SK-N-SH (cell line): ENCODE results near the gene AGK. TPM values are rescaled to one million over a fixed set of nuclear protein-coding genes. Genes with fewer than 3 reads are reported as not detected.

Source experiments
- CTCF ChIA-PET: fragments of 300-600, 350-600 bp; formaldehyde crosslinking; extraction: SDS; loops from one replicate; lab custom pipeline; 2021; lab: Yijun Ruan, JAX
- POLR2A ChIA-PET: fragments of 350-600 bp; sonication (Branson Sonifier 250); formaldehyde crosslinking; extraction: SDS; loops from one replicate; lab custom pipeline; 2020; ENCODE audit warnings: antibody characterized with exemption, inconsistent platforms; lab: Yijun Ruan, JAX
- DNase-seq: peaks from one replicate; pipeline ENCODE4 v3.0.0; 2012
- H2AFZ ChIP-seq: fragments of 200-600 bp; sonication (generic); 2 replicates; pipeline ENCODE4 v1.8.1; 2016; ENCODE audit warnings: antibody characterized with exemption, mild to moderate bottlenecking, low read depth
- H3F3A ChIP-seq: fragments of 200-600 bp; sonication (generic); replicated peaks from 2 replicates; pipeline ENCODE3; 2016; ENCODE audit warnings: antibody characterized with exemption, mild to moderate bottlenecking; ENCODE audit not compliant: insufficient read depth
- H3K27ac ChIP-seq, 2 experiments: fragments of 200-500 bp in 1 of 2; fragments of 200-600 bp in 1 of 2; sonication (Bioruptor generic) in 1 of 2; sonication (generic), shearing (Covaris generic) in 1 of 2; 2 replicates each; pipeline versions ENCODE4 v1.5.1 to v1.6.1; 2014 to 2016; ENCODE audit warnings: low read depth in 2 of 2, inconsistent platforms in 1 of 2, low read length in 1 of 2, mild to moderate bottlenecking in 1 of 2, mixed read lengths in 1 of 2
- H3K27me3 ChIP-seq: fragments of 200-600 bp; sonication (generic), shearing (Covaris generic); 2 replicates; pipeline ENCODE4 v1.6.1; 2016; ENCODE audit warnings: mixed run types; ENCODE audit not compliant: insufficient read depth
- H3K36me3 ChIP-seq, 2 experiments: fragments of 200-500 bp in 1 of 2; fragments of 200-600 bp in 1 of 2; sonication (Bioruptor generic) in 1 of 2; sonication (generic) in 1 of 2; replicated peaks in 1 of 2; 2 replicates each; pipeline versions ENCODE3 to v1.5.1; 2014 to 2016; ENCODE audit warnings: low read length in 1 of 2, mild to moderate bottlenecking in 1 of 2; ENCODE audit not compliant: insufficient read depth in 2 of 2, control insufficient read depth in 1 of 2
- H3K4me1 ChIP-seq, 2 experiments: fragments of 200-500 bp in 1 of 2; fragments of 200-600 bp in 1 of 2; sonication (Bioruptor generic) in 1 of 2; sonication (generic), shearing (Covaris generic) in 1 of 2; 2 replicates each; pipeline versions ENCODE4 v1.5.1 to v1.6.1; 2014 to 2016; ENCODE audit warnings: low read depth in 1 of 2, low read length in 1 of 2, mixed run types in 1 of 2; ENCODE audit not compliant: insufficient read depth in 2 of 2, control insufficient read depth in 1 of 2
- H3K4me2 ChIP-seq: fragments of 200-600 bp; sonication (generic), shearing (Covaris generic); 2 replicates; pipeline ENCODE4 v1.6.1; 2017; ENCODE audit warnings: mixed run types
- H3K4me3 ChIP-seq, 2 experiments: fragments of 200-500 bp in 1 of 2; fragments of 200-600 bp in 1 of 2; sonication (Bioruptor generic) in 1 of 2; sonication (generic), shearing (Covaris generic) in 1 of 2; 2 replicates each; pipeline versions ENCODE4 v1.5.1 to v1.8.1; 2014 to 2016; ENCODE audit warnings: low read depth in 2 of 2, inconsistent platforms in 1 of 2, low read length in 1 of 2, mild to moderate bottlenecking in 1 of 2, mixed read lengths in 1 of 2, moderate library complexity in 1 of 2
- H3K79me2 ChIP-seq: fragments of 200-600 bp; sonication (generic); 2 replicates; pipeline ENCODE4 v1.8.1; 2017; ENCODE audit warnings: mild to moderate bottlenecking; ENCODE audit not compliant: insufficient read depth
- H3K9ac ChIP-seq: fragments of 200-600 bp; sonication (generic); 2 replicates; pipeline ENCODE4 v1.6.1; 2017; ENCODE audit warnings: mixed run types
- H3K9me2 ChIP-seq: fragments of 200-600 bp; sonication (generic); 2 replicates; pipeline ENCODE4 v1.6.1; 2017; ENCODE audit warnings: mixed run types
- H3K9me3 ChIP-seq: fragments of 200-600 bp; sonication (generic); 2 replicates; pipeline ENCODE4 v1.6.1; 2017; ENCODE audit warnings: mixed run types, mild to moderate bottlenecking, moderate library complexity
- H4K20me1 ChIP-seq: fragments of 200-600 bp; sonication (generic); 2 replicates; pipeline ENCODE4 v1.6.1; 2017; ENCODE audit warnings: mild to moderate bottlenecking, mixed run types; ENCODE audit not compliant: insufficient read depth
- CHD2 ChIP-seq: fragments of 150-350 bp; IDR thresholded peaks from 2 replicates; pipeline ENCODE4 v1.6.1; 2018; ENCODE audit warnings: low read length; ENCODE audit not compliant: partially characterized antibody
- CTCF ChIP-seq: fragments of 200-600 bp; sonication (generic); IDR thresholded peaks from 2 replicates; pipeline ENCODE4 v1.6.1; 2017; ENCODE audit warnings: antibody characterized with exemption, mild to moderate bottlenecking, moderate library complexity
- ELF1 ChIP-seq: IDR thresholded peaks from 2 replicates; pipeline ENCODE4 v1.4.0; 2012
- EP300 ChIP-seq, 2 experiments: IDR thresholded peaks; 2 replicates each; pipeline versions ENCODE4 v1.4.0 to v1.6.1; 2012; ENCODE audit warnings: borderline replicate concordance in 1 of 2, low read depth in 1 of 2, low read length in 1 of 2
- FOXJ3 ChIP-seq: sonication (generic); formaldehyde crosslinking; IDR thresholded peaks from 2 replicates; pipeline ENCODE4 v1.5.1; 2020; ENCODE audit warnings: mild to moderate bottlenecking, missing genetic modification reagents
- FOXM1 ChIP-seq: IDR thresholded peaks from 2 replicates; pipeline ENCODE4 v1.4.0; 2012; ENCODE audit warnings: low read depth, mild to moderate bottlenecking
- JUND ChIP-seq: IDR thresholded peaks from 2 replicates; pipeline ENCODE4 v1.4.0; 2012
- MAX ChIP-seq: IDR thresholded peaks from 2 replicates; pipeline ENCODE4 v1.4.0; 2012; ENCODE audit warnings: low read depth
- MEF2A ChIP-seq: IDR thresholded peaks from 2 replicates; pipeline ENCODE4 v1.4.0; 2012; ENCODE audit warnings: low read depth, borderline replicate concordance
- MXI1 ChIP-seq: IDR thresholded peaks from 2 replicates; pipeline ENCODE4 v1.6.1; 2012; ENCODE audit warnings: mild to moderate bottlenecking, low read depth, low read length, improper control_type of control experiment
- NFIC ChIP-seq: IDR thresholded peaks from 2 replicates; pipeline ENCODE4 v1.4.0; 2012; ENCODE audit warnings: borderline replicate concordance
- NRF1 ChIP-seq: IDR thresholded peaks from 2 replicates; pipeline ENCODE4 v1.6.1; 2012; ENCODE audit warnings: low read depth, mild to moderate bottlenecking, low read length
- PBX3 ChIP-seq: IDR thresholded peaks from 2 replicates; pipeline ENCODE4; 2012
- POLR2AphosphoS5 ChIP-seq: IDR thresholded peaks from 2 replicates; pipeline ENCODE4 v1.6.1; 2012; ENCODE audit warnings: low read depth, low read length
- RAD21 ChIP-seq: IDR thresholded peaks from 2 replicates; pipeline ENCODE4 v1.6.1; 2012; ENCODE audit warnings: mild to moderate bottlenecking, low read length
- RCOR1 ChIP-seq: fragments of 150-350 bp; IDR thresholded peaks from 2 replicates; pipeline ENCODE4 v1.6.1; 2017; ENCODE audit warnings: antibody characterized with exemption, low read length
- REST ChIP-seq: IDR thresholded peaks from 2 replicates; pipeline ENCODE4 v1.6.1; 2012; ENCODE audit warnings: mild to moderate bottlenecking, low read depth, low read length, moderate library complexity
- RFX5 ChIP-seq: IDR thresholded peaks from 2 replicates; pipeline ENCODE4 v1.6.1; 2012; ENCODE audit warnings: mild to moderate bottlenecking, improper control_type of control experiment, low read length
- SIN3A ChIP-seq: IDR thresholded peaks from 2 replicates; pipeline ENCODE4 v1.6.1; 2012; ENCODE audit warnings: low read depth, mild to moderate bottlenecking, low read length, moderate library complexity, borderline replicate concordance
- SMC3 ChIP-seq: IDR thresholded peaks from 2 replicates; pipeline ENCODE4 v1.6.1; 2012; ENCODE audit warnings: low read depth, low read length, improper control_type of control experiment
- TAF1 ChIP-seq: IDR thresholded peaks from 2 replicates; pipeline ENCODE4 v1.6.1; 2012; ENCODE audit warnings: low read depth, mild to moderate bottlenecking, low read length, moderate library complexity, borderline replicate concordance
- TCF12 ChIP-seq: IDR thresholded peaks from 2 replicates; pipeline ENCODE4 v1.4.0; 2012
- TEAD4 ChIP-seq: IDR thresholded peaks from 2 replicates; pipeline ENCODE4 v1.4.0; 2012; ENCODE audit warnings: mild to moderate bottlenecking, borderline replicate concordance; ENCODE audit not compliant: insufficient read depth
- USF1 ChIP-seq: IDR thresholded peaks from 2 replicates; pipeline ENCODE4 v1.4.0; 2012; ENCODE audit warnings: low read depth, borderline replicate concordance
- USF2 ChIP-seq: fragments of 150-350 bp; IDR thresholded peaks from 2 replicates; pipeline ENCODE4 v1.6.1; 2017; ENCODE audit warnings: antibody characterized with exemption, low read length, low read depth, borderline replicate concordance
- WGBS: methylation state at CpG from one replicate; pipeline ENCODE4 v1.1.6; 2017; ENCODE audit warnings: low lambda C conversion rate; 5-methylcytosine and 5-hydroxymethylcytosine counted together
- polyA plus RNA-seq, 3 experiments: library from polyadenylated mRNA; depleted of rRNA; stranded (reverse); fragments of >200 nt; gene quantifications; 2 replicates each; pipeline ENCODE4 v1.2.3, GENCODE V29; 2012

AGK gene
- polyA plus RNA-seq, 1 of the 3 experiments (the other 2 are of a cell fraction) = 45.7 TPM

GRCh38 chr7:141533149-141533949 is 17.9 kb upstream of the AGK start:
- 22% methylated on average over 11 of the region's 11 CpGs for WGBS
- DNase-seq = peak; percentile 77
- no peak for TF ChIP-seq USF2
- no peak for TF ChIP-seq NRF1
- TF ChIP-seq RCOR1 = peak; percentile 65; the same call in 1 of the 2 replicates
- no peak for TF ChIP-seq NFIC
- no peak for TF ChIP-seq REST
- peak; percentile 100 for TF ChIP-seq CTCF
- TF ChIP-seq RFX5 = 0 out of 2 replicates have a peak, but pooled peaks have one; percentile 10
- TF ChIP-seq EP300 (IDR thresholded peaks at IDR 0.05; ENCODE audit: borderline replicate concordance in 1 of 2, low read depth in 1 of 2, low read length in 1 of 2) = no peak
- no peak for TF ChIP-seq PBX3
- TF ChIP-seq TCF12 = no peak
- peak; percentile 48 for TF ChIP-seq CHD2
- TF ChIP-seq USF1 = no peak
- TF ChIP-seq POLR2AphosphoS5 = no peak
- no peak for TF ChIP-seq MXI1
- TF ChIP-seq MEF2A = no peak
- no peak for TF ChIP-seq TEAD4
- no peak for TF ChIP-seq JUND
- TF ChIP-seq RAD21 = peak; percentile 98
- TF ChIP-seq FOXM1 = no peak
- TF ChIP-seq ELF1 = no peak
- no peak for TF ChIP-seq FOXJ3 (CRISPR knock-in tag)
- TF ChIP-seq SIN3A = no peak
- no peak for TF ChIP-seq MAX
- TF ChIP-seq TAF1 = 0 out of 2 replicates have a peak, but pooled peaks have one; percentile 15
- peak; percentile 93 for TF ChIP-seq SMC3

More at GRCh38 chr7:141533149-141533949, 17.9 kb upstream of the AGK start:
- no peaks in the 10 kb centered on the region for H4K20me1 ChIP-seq
- no peak overlapping the region for H3K9ac ChIP-seq
- H3K36me3 ChIP-seq = no peaks in the 10 kb centered on the region
- ChIA-PET POLR2A (interaction anchor here (0.6 to 1.0 kb wide), 3 partner anchors 17 to 519 kb away, joined by 3 to 5 read pairs (median 5); partner anchors contain the start of gene MRPS33), CTCF (interaction anchor here (0.6 to 4.9 kb wide), 95 partner anchors 9 to 872 kb away, joined by 3 to 68 read pairs (median 4); partner anchors contain the start of genes AGK, MRPS33 and TMEM178B)
- H3F3A ChIP-seq = no peaks in the 10 kb centered on the region
- no peak overlapping the region for H3K4me2 ChIP-seq
- H3K9me3 ChIP-seq = no peaks in the 10 kb centered on the region
- no peaks in the 10 kb centered on the region for H3K79me2 ChIP-seq
- no peaks in the 10 kb centered on the region for H3K9me2 ChIP-seq
- no peak overlapping the region for H3K27ac ChIP-seq
- H3K27me3 ChIP-seq = no peaks in the 10 kb centered on the region; the same call in 1 of the 2 replicates
- H3K4me1 ChIP-seq = peaks cover 0 to 2% of the 10 kb centered on the region in 2 experiments; a peak in 1 of 4 replicates
- H3K4me3 ChIP-seq = no peak overlapping the region; a peak in 1 of 4 replicates
- H2AFZ ChIP-seq = no peak overlapping the region
